ENCODE data around the gene LRP8. TPM values are rescaled to one million over a fixed set of nuclear protein-coding genes. Genes with fewer than 3 reads are reported as not detected.

Gene LRP8
- total and polyA plus RNA-seq, 2 experiments from 2014 or later: 27.8 to 71.1 TPM

DNA sequence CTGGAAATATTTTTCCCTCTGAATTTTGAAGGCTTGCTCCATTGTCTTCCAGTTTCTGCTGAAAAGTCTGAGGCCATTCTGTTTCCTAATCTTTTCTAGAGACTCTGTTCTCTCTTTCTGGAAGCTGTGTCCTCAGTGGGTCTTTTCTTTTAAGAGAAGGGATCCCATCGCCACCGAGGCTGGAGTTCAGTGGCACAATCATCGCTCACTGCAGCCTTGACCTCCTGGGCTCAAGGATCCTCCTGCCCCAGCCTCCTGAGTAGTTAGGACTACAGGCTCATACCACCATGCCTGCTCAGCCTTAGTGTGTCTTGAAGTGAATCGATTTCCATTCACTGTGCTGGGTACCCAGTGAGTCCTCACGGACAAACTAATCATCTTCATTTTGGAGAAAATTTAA lies 9.6 kb upstream of the LRP8 start (continued):
- TF ChIP-seq, protein P1, sequence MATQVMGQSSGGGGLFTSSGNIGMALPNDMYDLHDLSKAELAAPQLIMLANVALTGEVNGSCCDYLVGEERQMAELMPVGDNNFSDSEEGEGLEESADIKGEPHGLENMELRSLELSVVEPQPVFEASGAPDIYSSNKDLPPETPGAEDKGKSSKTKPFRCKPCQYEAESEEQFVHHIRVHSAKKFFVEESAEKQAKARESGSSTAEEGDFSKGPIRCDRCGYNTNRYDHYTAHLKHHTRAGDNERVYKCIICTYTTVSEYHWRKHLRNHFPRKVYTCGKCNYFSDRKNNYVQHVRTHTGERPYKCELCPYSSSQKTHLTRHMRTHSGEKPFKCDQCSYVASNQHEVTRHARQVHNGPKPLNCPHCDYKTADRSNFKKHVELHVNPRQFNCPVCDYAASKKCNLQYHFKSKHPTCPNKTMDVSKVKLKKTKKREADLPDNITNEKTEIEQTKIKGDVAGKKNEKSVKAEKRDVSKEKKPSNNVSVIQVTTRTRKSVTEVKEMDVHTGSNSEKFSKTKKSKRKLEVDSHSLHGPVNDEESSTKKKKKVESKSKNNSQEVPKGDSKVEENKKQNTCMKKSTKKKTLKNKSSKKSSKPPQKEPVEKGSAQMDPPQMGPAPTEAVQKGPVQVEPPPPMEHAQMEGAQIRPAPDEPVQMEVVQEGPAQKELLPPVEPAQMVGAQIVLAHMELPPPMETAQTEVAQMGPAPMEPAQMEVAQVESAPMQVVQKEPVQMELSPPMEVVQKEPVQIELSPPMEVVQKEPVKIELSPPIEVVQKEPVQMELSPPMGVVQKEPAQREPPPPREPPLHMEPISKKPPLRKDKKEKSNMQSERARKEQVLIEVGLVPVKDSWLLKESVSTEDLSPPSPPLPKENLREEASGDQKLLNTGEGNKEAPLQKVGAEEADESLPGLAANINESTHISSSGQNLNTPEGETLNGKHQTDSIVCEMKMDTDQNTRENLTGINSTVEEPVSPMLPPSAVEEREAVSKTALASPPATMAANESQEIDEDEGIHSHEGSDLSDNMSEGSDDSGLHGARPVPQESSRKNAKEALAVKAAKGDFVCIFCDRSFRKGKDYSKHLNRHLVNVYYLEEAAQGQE (IDR thresholded peaks at IDR 0.05; ENCODE audit: unreplicated experiment): no peak

DNA sequence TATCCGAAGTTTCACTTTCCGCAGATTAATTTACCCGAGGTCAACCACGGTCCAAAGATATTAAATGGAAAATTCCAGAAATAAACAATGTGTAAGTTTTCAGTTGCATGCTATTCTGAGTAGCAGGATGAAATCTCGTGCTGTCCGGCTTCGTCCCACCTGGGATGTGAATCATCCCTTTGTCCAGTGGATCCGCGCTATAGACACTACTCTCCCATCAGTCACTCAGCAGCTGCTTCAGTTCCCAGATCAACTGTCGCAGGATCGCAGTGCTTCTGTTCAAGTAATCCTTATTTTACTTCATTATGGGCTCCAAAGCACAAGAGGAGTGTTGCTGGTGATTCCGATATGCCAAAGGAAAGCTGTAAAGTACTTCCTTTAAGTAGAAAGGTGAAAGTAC lies 8.3 kb upstream of the LRP8 start:
- Histone ChIP-seq H3K9me2 (ENCODE audit: insufficient read depth) (no peaks in the 10 kb centered on the region), H3K79me2 (replicated peaks; ENCODE audit: insufficient read depth) (no peaks in the 10 kb centered on the region), H3K27me3 (ENCODE audit: insufficient read depth) (no peaks in the 10 kb centered on the region), H2AFZ (no peak overlapping the region), H3K4me3 (no peak overlapping the region), H3K27ac (ENCODE audit: low read depth) (no peak overlapping the region), H4K20me1 (replicated peaks; ENCODE audit: insufficient read depth) (no peaks in the 10 kb centered on the region), H3F3A (replicated peaks; ENCODE audit: low read depth) (no peaks in the 10 kb centered on the region), H3K36me3 (ENCODE audit: insufficient read depth) (no peaks in the 10 kb centered on the region; the same call in 1 of the 2 replicates), H3K4me1 (ENCODE audit: insufficient read depth) (no peaks in the 10 kb centered on the region), H3K4me2 (no peak overlapping the region)
- DNase-seq (ENCODE audit: low spot score): no peak
- Mint-ChIP-seq H3K36me3 (ENCODE audit: low read depth) (peaks cover 10% of the 10 kb centered on the region), H3K9me3 (peaks cover under 1% of the 10 kb centered on the region; the same call in 1 of the 3 replicates), H3K27ac (no peak overlapping the region), H3K4me3 (no peak overlapping the region), H3K27me3 (ENCODE audit: insufficient read depth, low read depth, poor library complexity) (peaks cover 6% of the 10 kb centered on the region), H3K4me1 (peaks cover 2% of the 10 kb centered on the region; the same call in 1 of the 3 replicates)
- ATAC-seq: no peak
- TF ChIP-seq, protein P2, sequence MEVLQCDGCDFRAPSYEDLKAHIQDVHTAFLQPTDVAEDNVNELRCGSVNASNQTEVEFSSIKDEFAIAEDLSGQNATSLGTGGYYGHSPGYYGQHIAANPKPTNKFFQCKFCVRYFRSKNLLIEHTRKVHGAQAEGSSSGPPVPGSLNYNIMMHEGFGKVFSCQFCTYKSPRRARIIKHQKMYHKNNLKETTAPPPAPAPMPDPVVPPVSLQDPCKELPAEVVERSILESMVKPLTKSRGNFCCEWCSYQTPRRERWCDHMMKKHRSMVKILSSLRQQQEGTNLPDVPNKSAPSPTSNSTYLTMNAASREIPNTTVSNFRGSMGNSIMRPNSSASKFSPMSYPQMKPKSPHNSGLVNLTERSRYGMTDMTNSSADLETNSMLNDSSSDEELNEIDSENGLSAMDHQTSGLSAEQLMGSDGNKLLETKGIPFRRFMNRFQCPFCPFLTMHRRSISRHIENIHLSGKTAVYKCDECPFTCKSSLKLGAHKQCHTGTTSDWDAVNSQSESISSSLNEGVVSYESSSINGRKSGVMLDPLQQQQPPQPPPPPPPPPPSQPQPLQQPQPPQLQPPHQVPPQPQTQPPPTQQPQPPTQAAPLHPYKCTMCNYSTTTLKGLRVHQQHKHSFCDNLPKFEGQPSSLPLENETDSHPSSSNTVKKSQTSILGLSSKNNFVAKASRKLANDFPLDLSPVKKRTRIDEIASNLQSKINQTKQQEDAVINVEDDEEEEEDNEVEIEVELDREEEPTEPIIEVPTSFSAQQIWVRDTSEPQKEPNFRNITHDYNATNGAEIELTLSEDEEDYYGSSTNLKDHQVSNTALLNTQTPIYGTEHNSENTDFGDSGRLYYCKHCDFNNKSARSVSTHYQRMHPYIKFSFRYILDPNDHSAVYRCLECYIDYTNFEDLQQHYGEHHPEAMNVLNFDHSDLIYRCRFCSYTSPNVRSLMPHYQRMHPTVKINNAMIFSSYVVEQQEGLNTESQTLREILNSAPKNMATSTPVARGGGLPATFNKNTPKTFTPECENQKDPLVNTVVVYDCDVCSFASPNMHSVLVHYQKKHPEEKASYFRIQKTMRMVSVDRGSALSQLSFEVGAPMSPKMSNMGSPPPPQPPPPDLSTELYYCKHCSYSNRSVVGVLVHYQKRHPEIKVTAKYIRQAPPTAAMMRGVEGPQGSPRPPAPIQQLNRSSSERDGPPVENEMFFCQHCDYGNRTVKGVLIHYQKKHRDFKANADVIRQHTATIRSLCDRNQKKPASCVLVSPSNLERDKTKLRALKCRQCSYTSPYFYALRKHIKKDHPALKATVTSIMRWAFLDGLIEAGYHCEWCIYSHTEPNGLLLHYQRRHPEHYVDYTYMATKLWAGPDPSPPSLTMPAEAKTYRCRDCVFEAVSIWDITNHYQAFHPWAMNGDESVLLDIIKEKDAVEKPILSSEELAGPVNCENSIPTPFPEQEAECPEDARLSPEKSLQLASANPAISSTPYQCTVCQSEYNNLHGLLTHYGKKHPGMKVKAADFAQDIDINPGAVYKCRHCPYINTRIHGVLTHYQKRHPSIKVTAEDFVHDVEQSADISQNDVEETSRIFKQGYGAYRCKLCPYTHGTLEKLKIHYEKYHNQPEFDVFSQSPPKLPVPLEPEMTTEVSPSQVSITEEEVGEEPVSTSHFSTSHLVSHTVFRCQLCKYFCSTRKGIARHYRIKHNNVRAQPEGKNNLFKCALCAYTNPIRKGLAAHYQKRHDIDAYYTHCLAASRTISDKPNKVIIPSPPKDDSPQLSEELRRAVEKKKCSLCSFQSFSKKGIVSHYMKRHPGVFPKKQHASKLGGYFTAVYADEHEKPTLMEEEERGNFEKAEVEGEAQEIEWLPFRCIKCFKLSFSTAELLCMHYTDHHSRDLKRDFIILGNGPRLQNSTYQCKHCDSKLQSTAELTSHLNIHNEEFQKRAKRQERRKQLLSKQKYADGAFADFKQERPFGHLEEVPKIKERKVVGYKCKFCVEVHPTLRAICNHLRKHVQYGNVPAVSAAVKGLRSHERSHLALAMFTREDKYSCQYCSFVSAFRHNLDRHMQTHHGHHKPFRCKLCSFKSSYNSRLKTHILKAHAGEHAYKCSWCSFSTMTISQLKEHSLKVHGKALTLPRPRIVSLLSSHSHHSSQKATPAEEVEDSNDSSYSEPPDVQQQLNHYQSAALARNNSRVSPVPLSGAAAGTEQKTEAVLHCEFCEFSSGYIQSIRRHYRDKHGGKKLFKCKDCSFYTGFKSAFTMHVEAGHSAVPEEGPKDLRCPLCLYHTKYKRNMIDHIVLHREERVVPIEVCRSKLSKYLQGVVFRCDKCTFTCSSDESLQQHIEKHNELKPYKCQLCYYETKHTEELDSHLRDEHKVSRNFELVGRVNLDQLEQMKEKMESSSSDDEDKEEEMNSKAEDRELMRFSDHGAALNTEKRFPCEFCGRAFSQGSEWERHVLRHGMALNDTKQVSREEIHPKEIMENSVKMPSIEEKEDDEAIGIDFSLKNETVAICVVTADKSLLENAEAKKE (CRISPR knock-in tag; IDR thresholded peaks at IDR 0.05): no peak
- TF ChIP-seq EZH2phosphoT487 (IDR thresholded peaks at IDR 0.05; ENCODE audit: unreplicated experiment) (no peak), NANOG (IDR thresholded peaks at IDR 0.05; ENCODE audit: borderline replicate concordance) (no peak), POLR2AphosphoS5 (IDR thresholded peaks at IDR 0.05; ENCODE audit: low read depth) (no peak), JUNB (IDR thresholded peaks at IDR 0.05; ENCODE audit: unreplicated experiment) (no peak), ZNF331 (CRISPR knock-in tag; IDR thresholded peaks at IDR 0.05; ENCODE audit: low read depth) (no peak), CREB1 (CRISPR knock-in tag; IDR thresholded peaks at IDR 0.05; ENCODE audit: low read depth) (no peak), ZNF114 (CRISPR knock-in tag; IDR thresholded peaks at IDR 0.05) (no peak), STAT1 (IDR thresholded peaks at IDR 0.05; ENCODE audit: unreplicated experiment) (no peak)
- TF ChIP-seq, protein P3, sequence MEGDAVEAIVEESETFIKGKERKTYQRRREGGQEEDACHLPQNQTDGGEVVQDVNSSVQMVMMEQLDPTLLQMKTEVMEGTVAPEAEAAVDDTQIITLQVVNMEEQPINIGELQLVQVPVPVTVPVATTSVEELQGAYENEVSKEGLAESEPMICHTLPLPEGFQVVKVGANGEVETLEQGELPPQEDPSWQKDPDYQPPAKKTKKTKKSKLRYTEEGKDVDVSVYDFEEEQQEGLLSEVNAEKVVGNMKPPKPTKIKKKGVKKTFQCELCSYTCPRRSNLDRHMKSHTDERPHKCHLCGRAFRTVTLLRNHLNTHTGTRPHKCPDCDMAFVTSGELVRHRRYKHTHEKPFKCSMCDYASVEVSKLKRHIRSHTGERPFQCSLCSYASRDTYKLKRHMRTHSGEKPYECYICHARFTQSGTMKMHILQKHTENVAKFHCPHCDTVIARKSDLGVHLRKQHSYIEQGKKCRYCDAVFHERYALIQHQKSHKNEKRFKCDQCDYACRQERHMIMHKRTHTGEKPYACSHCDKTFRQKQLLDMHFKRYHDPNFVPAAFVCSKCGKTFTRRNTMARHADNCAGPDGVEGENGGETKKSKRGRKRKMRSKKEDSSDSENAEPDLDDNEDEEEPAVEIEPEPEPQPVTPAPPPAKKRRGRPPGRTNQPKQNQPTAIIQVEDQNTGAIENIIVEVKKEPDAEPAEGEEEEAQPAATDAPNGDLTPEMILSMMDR (conservative IDR thresholded peaks at IDR 0.05; ENCODE audit: low read depth in 2 of 2): no peak
- TF ChIP-seq, protein P4, sequence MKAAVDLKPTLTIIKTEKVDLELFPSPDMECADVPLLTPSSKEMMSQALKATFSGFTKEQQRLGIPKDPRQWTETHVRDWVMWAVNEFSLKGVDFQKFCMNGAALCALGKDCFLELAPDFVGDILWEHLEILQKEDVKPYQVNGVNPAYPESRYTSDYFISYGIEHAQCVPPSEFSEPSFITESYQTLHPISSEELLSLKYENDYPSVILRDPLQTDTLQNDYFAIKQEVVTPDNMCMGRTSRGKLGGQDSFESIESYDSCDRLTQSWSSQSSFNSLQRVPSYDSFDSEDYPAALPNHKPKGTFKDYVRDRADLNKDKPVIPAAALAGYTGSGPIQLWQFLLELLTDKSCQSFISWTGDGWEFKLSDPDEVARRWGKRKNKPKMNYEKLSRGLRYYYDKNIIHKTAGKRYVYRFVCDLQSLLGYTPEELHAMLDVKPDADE (IDR thresholded peaks at IDR 0.05): no peak
